ENCODE data around the gene ABCB8.

ABCB8 gene

DNA sequence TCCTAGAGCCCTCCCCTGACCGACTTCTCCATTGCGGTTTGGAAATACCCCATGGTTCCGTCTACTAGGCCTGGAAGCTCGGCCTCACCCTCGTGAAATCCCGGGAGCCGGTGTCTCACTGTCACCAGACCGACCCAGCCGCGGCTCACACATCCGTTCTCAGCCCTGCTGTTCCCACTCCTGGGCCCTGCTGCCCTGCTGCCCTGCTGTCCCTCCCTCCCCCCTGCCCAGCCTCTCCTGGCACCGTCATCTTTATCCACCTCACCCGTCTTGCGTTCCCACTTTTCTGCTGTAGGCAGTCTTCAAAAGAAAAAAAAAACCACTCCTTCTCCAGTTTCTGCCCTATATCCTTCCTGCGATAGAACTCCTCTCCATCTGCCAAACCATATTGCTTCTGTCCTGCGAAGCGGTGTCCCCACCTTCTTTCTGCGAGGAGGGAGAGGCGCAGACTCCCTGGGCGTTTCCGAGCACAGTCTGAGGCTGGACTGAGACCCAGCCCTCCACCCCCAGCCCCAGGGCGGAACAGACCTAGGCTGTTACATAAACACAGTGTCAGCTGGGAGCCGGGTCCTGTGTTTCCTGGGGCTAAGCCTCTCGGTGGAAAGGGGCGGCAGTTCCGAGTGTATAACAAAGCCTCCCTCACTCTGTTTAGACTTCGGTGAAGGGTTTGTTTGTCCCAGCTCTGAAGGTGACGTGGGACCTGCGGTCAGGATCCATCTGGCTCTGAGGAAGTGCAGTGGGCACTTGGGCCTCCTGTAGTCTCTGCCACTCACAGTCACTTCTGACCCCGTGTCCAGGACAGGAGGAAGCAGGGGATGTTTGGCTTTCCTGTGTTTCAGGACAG is 60.8 kb downstream of the ABCB8 start:
- peak; percentile 68 for DNase-seq

DNA sequence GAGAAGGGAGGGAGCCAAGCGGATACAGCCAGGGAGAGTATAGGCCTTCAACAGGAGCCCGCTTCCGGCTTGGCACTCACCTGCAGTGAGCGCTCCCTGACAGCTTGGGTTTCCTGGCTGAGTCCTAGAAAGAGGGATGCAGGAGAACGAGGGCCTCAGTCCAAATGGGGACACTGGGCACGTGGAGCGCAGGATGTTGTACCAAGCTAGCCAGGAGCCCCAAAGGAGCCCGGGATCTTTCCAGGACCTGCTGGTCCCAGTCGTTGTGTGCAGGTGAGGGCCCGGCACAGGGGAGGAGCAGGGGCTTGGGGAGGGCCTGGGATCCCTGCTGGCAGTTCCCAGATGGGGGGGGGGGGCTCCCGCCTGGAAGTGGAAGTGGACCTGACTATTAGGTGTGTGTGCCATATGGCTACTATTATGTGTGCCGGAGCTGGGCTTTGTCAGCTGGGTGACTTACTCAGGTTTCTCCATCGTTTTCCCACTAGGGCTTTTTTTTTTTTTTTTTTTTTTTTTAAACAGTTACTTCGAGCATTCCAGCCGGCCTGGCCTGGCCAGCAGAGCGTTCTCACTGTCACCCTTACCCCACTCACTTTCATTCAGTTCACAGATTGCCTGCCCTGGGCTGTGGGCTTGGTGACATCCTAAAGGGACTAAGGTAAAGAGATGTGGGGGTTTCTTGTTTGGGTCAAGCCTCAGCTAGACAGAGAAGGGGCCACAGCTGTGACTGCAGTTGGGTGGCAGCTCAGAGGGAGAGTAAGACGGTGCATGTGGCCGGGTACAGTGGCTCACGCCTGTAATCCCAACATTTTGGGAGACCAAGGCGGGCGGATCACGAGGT is 61.9 kb downstream of the ABCB8 start:
- DNase-seq = no peak

DNA sequence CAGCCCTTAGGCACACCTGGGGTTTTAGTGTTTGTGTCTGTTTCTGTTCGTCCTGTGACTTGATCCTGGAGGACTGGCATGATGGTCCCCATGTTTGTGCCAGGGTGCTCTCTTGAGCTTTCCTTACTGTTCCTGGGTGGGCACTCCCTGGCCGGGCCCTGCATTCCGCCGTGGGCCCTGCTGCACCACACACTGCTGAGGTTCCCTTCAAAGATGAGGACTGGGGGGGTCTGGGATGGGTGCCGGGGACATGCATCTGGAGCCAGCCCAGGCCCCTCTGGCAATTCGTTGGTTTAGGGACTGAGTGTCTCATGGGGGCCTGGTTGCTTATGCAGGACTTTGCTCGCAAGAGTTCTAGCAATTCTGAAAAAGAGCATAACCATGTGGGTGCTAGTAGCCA is 62.8 kb downstream of the ABCB8 start:
- no peak for DNase-seq

DNA sequence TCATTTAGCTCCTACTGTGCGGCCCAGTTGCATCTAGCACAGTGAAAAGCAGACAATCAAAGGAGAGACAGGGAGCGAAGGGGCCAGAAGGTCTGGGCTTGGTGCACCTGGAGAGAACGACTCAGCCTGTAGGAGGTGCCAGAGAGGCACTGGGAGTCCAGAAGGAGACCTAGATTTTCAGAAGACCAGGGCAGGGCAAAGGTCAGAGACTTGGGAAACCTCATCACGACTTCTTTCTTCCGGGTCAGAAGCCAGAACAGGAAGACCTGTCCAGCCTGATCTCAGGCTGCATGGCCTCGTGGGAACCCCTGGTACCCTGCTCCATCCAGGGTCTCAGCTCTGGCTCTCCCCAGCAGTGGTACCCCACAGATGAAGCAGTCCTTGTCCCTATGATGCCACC is 63.2 kb downstream of the ABCB8 start:
- peak; percentile 80 for DNase-seq

DNA sequence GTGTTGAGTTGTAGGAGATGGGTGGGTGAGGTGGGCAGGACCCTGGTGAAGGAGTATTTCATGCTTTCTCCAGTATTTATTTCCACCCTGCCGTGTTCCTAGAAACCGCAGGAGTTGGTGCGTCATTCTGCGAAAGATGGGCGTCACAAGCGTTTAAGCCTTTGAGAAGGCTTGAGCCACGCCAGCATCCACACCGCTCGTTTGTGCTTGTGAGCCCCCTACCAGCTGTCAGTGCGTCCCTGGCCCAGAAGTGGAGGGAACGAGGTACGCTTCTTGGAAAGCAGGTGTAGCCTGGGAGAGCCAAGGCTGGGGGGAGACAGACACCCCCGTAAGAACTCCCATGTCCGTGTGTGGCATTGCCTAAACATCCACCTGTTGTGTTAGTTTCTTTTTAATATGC is 63.7 kb downstream of the ABCB8 start:
- DNase-seq = no peak

DNA sequence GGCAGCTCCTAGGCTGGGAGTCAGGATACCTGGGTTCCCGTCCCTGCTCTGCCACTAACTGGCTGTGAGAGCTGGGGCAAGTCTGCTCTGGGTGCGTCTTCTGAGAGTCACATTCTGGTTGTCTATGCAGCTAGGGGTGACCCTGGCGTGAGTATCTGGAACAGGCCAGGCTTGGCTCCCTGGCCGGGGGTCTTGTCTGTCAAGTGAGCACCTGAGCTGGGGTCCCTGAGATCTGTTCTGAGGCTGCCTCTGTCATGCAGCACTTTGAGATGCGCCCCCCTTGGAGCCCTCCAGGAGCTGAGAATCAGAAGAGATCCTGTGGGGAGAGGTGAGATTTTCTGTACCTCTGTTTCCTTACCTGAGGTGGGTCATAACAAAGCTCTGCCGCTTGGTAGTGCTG is 65.5 kb downstream of the ABCB8 start:
- no peak for DNase-seq

DNA sequence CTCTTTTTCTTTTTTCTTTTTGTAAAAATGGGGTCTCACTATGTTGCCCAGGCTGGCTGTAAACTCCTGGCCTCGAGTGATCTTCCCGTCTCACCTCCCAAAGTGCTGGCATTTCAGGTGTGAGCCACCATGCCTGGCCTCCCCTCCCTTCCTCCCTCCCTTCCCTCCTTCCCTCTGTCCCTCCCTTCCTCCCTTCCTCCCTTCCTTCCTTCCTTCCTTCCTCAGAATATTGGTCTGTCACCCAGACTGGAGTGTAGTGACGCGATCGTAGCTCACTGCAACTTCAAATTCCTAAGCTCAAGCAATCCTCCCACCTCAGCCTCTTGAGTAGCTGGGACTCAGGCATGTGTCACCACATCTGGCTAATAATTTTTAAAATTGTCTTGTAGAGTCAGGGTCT is 66.4 kb downstream of the ABCB8 start:
- no peak for DNase-seq

DNA sequence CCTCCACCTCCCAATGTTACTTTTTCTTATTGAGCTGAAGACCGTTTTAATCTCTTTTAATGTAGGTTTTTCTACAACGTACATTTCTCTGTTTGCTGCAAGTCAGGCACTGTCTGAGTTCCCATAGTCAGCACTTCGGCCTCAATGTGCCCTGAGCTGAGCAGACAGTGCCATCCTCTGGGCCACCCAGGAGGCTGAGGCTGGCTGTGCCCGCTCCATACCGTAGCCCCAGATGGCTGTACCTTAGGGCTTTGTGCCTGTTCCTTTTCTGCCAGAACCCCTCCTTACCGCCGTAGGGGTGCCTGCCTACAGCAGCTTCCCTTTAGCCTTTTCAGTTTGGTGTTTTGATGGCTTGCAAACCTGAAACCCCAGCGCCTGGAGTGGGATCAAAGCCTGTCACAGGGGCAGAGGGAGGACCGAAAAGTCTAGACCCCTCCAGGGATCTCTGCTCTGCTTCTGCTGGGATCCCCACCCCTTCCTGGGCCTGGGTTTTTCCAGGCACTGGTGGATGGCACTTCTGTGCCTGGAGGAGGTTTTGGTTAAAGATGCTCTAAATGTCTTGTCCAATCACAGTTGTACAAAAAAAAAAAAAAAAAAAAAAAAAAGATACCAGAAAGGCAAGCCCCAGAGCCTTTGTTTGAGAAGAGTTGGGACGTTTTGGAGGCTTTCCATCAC is 67.0 kb downstream of the ABCB8 start:
- DNase-seq = no peak

DNA sequence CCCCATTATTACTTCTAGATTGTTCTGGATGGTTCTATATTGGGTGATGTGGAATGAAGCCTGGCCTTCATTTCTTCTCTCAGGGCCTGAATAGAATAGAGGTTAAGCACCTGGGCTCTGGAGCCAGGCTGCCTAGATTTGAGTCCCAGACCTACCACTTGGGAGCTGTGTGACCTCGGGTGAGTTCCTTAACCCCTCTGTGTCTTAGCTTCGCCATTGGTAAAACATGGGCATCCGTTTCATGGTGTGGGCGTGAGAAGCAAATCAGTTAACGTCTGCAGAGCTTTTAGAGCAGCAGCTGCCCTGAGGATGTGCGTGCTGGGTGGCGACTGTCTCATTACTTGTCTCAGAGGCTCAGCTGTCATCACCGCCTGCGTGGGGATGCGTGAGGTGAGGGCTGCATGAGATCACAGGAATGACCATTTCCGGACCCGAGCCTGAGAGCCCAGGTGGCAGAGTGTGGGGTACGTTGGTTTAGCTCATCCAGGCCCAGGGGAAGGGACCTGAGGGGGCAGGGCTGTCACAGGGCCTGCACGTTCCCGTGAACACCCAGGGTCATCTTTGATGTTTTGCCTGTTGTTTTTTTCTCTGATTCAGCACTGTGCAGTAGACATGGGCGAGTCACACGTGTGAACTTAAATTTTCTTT is 67.7 kb downstream of the ABCB8 start:
- DNase-seq = no peak
